NCI-H1092 (cell line): ENCODE data around the gene TAF9.
"Not testable (repeated sequence)": the region's sequence is repeated elsewhere in the genome, so short reads cannot be mapped to it uniquely, and the experiment has no call there.

ENCODE experiments used
- DNase-seq: peaks from one replicate; lab custom pipeline; 2025; lab: John Stamatoyannopoulos, UW

The TAF9 gene

GRCh38 chr5:69335341-69335935 is 33.9 kb downstream of the TAF9 start:
- DNase-seq = no peak

- peak; percentile 55 for DNase-seq
These were observed 34.5 kb downstream of the TAF9 start for GRCh38 chr5:69334793-69335268.

DNA sequence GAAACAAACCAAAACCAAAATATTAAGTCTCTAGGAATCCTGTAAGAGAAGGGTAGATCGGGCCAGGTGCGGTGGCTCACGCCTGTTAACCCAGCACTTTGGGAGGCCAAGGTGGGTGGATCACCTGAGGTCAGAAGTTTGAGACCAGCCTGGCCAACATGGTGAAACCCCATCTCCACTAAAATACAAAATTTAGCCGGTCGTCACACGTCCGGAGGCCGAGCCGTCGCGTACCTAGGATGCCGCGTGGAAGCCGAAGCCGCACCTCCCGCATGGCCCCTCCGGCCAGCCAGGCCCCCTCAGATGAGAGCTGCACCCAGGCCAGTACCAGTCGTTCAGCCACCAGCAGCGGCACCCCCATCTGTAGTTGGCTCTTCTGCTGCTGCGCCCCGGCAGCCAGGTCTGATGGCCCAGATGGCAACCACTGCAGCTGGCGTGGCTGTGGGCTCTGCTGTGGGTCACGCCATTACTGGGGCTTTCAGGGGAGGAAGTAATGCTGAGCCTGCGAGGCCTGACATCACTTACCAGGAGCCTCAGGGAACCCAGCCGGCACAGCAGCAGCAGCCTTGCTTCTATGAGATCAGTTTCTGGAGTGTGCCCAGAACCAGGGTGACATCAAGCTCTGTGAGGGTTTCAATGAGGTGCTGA is 35.5 kb downstream of the TAF9 start:
- DNase-seq = not testable (repeated sequence)

DNA sequence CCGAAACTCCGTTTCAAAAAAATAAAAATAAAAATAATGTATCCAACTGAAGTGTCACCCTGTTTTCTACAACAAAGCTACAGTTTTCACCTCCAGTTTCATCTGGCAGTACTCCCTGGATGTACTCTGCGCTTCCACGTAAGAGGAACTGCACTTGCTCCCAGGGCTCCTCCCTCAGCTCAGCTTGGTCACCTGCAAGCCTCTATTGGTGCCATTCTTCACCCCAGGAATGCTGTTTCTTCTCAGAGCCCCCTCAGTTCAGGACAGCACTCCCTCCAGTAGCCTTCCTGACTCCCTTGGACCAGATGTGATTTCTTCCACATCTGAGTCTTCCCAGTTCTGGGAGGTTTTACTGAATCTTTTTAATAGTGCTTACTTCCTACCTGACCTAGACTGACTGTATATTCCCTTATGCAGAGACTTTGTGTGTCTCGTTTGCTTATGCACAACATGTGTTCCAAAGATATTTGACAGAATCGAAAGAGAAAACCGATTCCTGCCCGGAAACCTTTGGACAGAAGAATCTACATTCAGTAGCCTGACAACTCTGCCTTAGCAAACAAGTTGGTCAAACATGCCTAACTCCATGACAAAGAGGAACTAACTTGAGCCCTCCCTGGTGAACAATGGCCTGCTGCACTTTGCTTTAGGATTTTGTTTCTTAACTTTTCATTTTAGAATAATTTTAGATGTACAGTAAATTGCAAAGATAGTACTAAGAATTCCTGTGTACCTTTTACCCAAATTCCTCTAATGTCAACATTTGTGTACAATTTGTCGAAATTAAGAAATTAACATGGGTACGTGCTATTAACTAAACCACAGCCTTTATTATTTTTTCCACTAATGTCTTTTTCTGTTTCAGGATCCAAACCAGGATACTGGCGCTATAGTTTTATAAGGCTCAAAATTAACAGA is 37.5 kb downstream of the TAF9 start:
- no peak for DNase-seq

GRCh38 chr5:69329905-69330489 is 39.3 kb downstream of the TAF9 start:
- DNase-seq = no peak

DNA sequence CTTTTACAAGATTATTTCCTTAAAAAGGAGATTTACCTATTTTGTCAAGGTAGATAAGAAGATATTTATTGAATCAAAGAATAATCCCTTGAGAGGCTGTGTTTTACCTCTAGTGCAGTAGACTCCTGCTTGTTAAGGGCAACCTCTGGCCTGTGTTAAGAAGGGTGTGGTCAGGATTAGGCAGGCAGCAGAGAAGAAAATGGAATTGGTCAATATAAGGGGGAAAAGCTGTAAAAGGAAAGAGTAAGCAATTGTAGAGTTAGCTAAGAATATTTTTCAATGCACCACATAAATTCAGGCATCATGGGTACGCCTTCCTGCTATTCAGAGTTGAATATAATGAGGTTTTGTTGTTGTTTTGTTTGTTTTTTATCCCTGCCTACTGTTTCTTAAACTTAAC is 43.0 kb downstream of the TAF9 start:
- no peak for DNase-seq

DNA sequence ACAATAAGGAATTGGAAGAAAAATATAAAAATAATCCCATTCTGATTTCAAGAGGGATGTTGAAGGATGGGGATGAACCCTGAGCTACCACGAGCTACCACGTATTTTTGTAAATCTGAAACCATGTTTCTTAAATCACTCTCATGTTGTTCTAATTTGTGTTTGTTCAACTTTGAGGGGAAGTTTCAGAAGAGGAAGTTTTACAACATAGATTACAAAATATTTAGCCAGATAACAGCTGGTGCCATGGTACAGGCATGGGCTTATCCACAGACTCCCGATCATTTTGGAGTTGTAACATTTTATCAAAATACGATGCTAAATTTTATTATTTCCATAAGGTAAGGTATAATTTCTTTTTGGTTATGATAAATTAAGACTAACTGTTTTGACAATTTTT is 51.9 kb downstream of the TAF9 start:
- no peak for DNase-seq

DNA sequence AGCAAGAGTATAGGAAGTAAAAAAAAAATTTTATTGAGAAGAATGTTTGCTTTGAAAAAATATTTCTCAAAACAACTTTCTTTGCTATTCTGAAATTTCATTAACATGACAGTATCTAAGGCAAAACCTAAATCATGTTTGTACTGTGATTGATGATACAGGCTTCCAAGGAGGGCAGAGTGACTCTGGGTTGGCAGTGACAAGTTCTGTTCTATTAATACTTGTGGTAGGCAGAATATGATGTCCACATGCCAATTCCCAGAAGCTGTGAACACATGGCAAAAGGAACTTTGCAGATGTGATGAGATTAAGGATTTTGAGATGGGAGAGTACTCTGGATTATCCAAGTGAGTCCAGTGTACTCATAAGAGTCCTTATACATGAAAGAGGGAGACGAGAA is 53.3 kb downstream of the TAF9 start:
- no peak for DNase-seq
